ENCODE data around the gene FHIT. TPM values are rescaled to one million over a fixed set of nuclear protein-coding genes. Genes with fewer than 3 reads are reported as not detected.

Gene FHIT
- total RNA-seq, 4 donors from 2014 or later: 7.5 to 20.1 (median 13.5) TPM

GRCh38 chr3:60175680-60176079, 1075.6 kb downstream of the FHIT start:
- H3K4me1 ChIP-seq: no peaks in the 10 kb centered on the region
- intact Hi-C loops (cut with DNase I; ENCODE audit: low total_unique reads): no loop called here
- H3K4me3 ChIP-seq: no peak overlapping the region
- DNase-seq: no peak
- H3K9me3 ChIP-seq: no peaks in the 10 kb centered on the region
- no peaks in the 10 kb centered on the region for H3K36me3 ChIP-seq
- TF ChIP-seq POLR2A (IDR thresholded peaks at IDR 0.05) (no peak), CTCF (IDR thresholded peaks at IDR 0.05) (no peak), POLR2AphosphoS5 (IDR thresholded peaks at IDR 0.05) (no peak), EP300 (IDR thresholded peaks at IDR 0.05; ENCODE audit: low read depth) (no peak)
- no peaks in the 10 kb centered on the region for H3K27me3 ChIP-seq
- WGBS, 2 donors (ENCODE audit: low coverage in 1 of 2): 71 to 88% methylated on average over 3 of the region's 3 CpGs
- H3K27ac ChIP-seq: no peak overlapping the region
- in situ Hi-C loops (cut with MboI; ENCODE audit: low pct_ligation_motif_present in 1 of 4, low pct_unique_long_range_greater_than_20kb in 1 of 4, low sequenced_read_pairs in 3 of 4): no loop called here

GRCh38 chr3:60169755-60170154, 1081.5 kb downstream of the FHIT start:
- H3K27me3 ChIP-seq: no peaks in the 10 kb centered on the region
- no peak for DNase-seq
- no peaks in the 10 kb centered on the region for H3K36me3 ChIP-seq
- no peaks in the 10 kb centered on the region for H3K4me1 ChIP-seq
- no peak overlapping the region for H3K27ac ChIP-seq
- no peaks in the 10 kb centered on the region for H3K9me3 ChIP-seq
- no peak overlapping the region for H3K4me3 ChIP-seq
- TF ChIP-seq POLR2AphosphoS5 (IDR thresholded peaks at IDR 0.05) (no peak), EP300 (IDR thresholded peaks at IDR 0.05; ENCODE audit: low read depth) (no peak), POLR2A (IDR thresholded peaks at IDR 0.05) (no peak), CTCF (IDR thresholded peaks at IDR 0.05) (no peak)
- 86 to 96% methylated on average over 2 to 5 of the region's 5 CpGs for WGBS, 2 donors (ENCODE audit: low coverage in 1 of 2)
- intact Hi-C loops (cut with DNase I; ENCODE audit: low total_unique reads): no loop called here
- in situ Hi-C loops (cut with MboI; ENCODE audit: low pct_ligation_motif_present in 1 of 4, low pct_unique_long_range_greater_than_20kb in 1 of 4, low sequenced_read_pairs in 3 of 4): no loop called here

- intact Hi-C loops (cut with DNase I; ENCODE audit: low total_unique reads): no loop called here
- H3K36me3 ChIP-seq: no peaks in the 10 kb centered on the region
Observed at GRCh38 chr3:60167186-60167585, 1084.1 kb downstream of the FHIT start.

GRCh38 chr3:60160822-60161748, 1090.2 kb downstream of the FHIT start:
- H3K9me3 ChIP-seq: no peaks in the 10 kb centered on the region
- no peak for DNase-seq
- H3K4me1 ChIP-seq: no peaks in the 10 kb centered on the region
- intact Hi-C loops (cut with DNase I; ENCODE audit: low total_unique reads) (no loop called here), in situ Hi-C loops (cut with MboI; ENCODE audit: low pct_ligation_motif_present in 1 of 4, low pct_unique_long_range_greater_than_20kb in 1 of 4, low sequenced_read_pairs in 3 of 4) (no loop called here)
- H3K27me3 ChIP-seq: no peaks in the 10 kb centered on the region
- H3K4me3 ChIP-seq: no peak overlapping the region
- H3K36me3 ChIP-seq: no peaks in the 10 kb centered on the region
- no peak for TF ChIP-seq EP300 (IDR thresholded peaks at IDR 0.05; ENCODE audit: low read depth)
- no peak for TF ChIP-seq CTCF (IDR thresholded peaks at IDR 0.05)
- TF ChIP-seq POLR2AphosphoS5 (IDR thresholded peaks at IDR 0.05): no peak
- TF ChIP-seq POLR2A (IDR thresholded peaks at IDR 0.05): no peak
- 81 to 84% methylated on average over 9 to 11 of the region's 11 CpGs for WGBS, 2 donors (ENCODE audit: low coverage in 1 of 2)
- H3K27ac ChIP-seq: no peak overlapping the region

More at GRCh38 chr3:60167186-60167585, 1084.1 kb downstream of the FHIT start:
- in situ Hi-C loops (cut with MboI; ENCODE audit: low pct_ligation_motif_present in 1 of 4, low pct_unique_long_range_greater_than_20kb in 1 of 4, low sequenced_read_pairs in 3 of 4): no loop called here
- H3K9me3 ChIP-seq: no peaks in the 10 kb centered on the region
- H3K4me1 ChIP-seq: no peaks in the 10 kb centered on the region
- no peak overlapping the region for H3K4me3 ChIP-seq
- H3K27me3 ChIP-seq: no peaks in the 10 kb centered on the region
- TF ChIP-seq POLR2A (IDR thresholded peaks at IDR 0.05) (no peak), POLR2AphosphoS5 (IDR thresholded peaks at IDR 0.05) (no peak), CTCF (IDR thresholded peaks at IDR 0.05) (no peak), EP300 (IDR thresholded peaks at IDR 0.05; ENCODE audit: low read depth) (no peak)
- no peak overlapping the region for H3K27ac ChIP-seq
- DNase-seq: no peak

All from transverse colon (tissue), 4 donors.